ENCODE measurements around the gene UPK3B.
"Not testable (repeated sequence)": the region's sequence is repeated elsewhere in the genome, so short reads cannot be mapped to it uniquely, and the experiment has no call there.

GRCh38 chr7:76502836-76503235 is 7.5 kb upstream of the UPK3B start:
- TF ChIP-seq CTCF, POLR2A (IDR thresholded peaks at IDR 0.05): not testable (repeated sequence)

Measured in right lobe of liver (tissue), 4 donors.